ENCODE results near the gene ATG2B. TPM values are rescaled to one million over a fixed set of nuclear protein-coding genes. Genes with fewer than 3 reads are reported as not detected.

Gene ATG2B
- total RNA-seq, 2 experiments from 2014 or later: 12.1 to 13.4 TPM

DNA sequence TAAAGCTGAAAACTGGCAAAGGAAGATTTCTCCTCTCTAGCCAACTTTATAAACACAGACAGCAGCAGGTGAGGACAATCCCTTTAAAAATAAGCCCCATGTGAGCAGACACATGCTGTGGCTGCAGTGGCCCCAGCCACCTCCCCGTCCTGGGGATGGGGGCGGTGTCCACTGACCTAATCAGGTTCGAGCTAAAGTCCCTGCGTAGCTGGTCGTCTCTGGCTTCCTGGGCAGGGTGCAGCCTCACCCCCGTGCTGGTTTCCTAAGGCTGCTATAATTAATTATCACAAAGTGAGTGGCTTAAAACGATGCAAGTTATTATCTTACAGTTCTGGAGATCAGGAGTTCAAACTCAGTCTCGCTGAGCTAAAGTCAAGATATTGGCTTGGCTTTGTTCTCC is 106.1 kb downstream of the ATG2B start:
- no peaks in the 10 kb centered on the region for H3K4me1 Mint-ChIP-seq (ENCODE audit: low read depth)
- H3K36me3 Mint-ChIP-seq (ENCODE audit: low read depth): no peaks in the 10 kb centered on the region
- CTCF ChIA-PET: no interaction called here
- POLR2A ChIA-PET: no interaction called here
- H3K4me3 Mint-ChIP-seq: no peak overlapping the region
- H3K27ac Mint-ChIP-seq: no peak overlapping the region
- DNase-seq: no peak
- H3K27me3 Mint-ChIP-seq (ENCODE audit: low read depth): peaks cover 18% of the 10 kb centered on the region
- H3K9me3 Mint-ChIP-seq (ENCODE audit: insufficient read depth): no peaks in the 10 kb centered on the region
- no peak for ATAC-seq

DNA sequence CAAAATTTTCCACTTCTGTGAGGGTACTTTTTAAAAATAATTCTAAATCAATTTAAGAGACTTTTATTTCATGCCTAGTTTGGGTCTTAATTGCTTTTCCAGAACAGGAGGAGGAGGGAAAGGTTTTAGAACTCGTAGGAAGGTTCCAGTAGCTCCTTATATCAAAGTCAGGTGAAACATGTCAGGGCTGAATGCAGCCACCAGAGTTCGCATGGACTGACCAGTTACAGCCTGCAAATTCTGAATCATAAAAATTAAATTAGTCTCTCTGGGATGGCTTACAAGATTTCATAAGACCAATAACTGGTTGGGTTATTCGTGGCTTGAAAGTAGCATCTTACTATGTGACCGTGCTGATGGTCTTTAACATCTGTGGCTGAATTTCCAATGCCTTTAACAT is 106.7 kb downstream of the ATG2B start:
- Mint-ChIP-seq H3K4me3 (no peak overlapping the region), H3K36me3 (ENCODE audit: low read depth) (no peaks in the 10 kb centered on the region)
- CTCF ChIA-PET: no interaction called here

DNA sequence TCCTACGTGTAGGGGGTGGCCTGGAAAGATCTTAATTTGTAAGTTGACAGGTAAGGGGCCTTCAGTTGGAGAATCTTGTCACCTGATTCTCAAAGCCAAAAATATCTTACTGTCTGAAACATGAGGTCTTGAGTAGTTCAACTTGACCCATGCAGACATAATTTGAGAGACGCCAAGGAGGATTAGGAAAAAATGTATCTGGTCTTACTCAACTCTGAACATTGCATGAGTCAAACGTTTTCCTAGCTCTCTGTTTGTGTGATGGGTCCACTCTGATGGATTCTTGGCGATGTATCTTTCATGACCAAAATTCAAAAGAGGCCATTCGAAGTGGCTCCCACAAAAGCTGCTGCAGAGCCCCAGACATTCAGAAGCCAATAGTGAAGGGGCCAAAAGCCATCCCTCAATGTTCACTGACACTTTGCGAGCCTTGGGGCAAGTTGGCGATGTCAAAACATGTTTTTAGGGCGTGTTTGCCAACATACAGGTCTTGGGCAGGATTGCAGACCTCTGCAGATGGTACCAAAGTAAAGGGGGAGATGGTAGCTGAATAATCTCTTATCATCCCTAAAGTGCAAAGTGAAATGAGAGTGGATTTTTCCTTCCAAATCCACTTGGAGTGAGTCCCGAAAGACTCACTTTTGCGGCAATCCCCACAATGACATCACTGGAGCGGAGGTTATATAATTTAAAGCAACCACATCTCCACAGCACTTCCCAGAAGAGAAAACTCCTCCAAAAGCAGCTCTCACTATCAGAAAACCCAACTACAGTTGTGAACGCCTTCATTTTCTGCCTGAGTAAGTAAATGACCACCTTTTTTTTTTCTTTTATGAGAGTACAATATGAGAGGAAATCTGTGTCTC is 107.4 kb downstream of the ATG2B start, which contains the start of gene BDKRB1:
Gene BDKRB1 (plus strand): TSS at position 710 of the 866 bp plus-strand sequence. CDS start 7,473 bp downstream, outside the sequence.
- H3K4me1 Mint-ChIP-seq (ENCODE audit: low read depth): no peaks in the 10 kb centered on the region
- no peak within 1 kb of the TSS for H3K4me3 Mint-ChIP-seq
- H3K27me3 Mint-ChIP-seq (ENCODE audit: low read depth): peaks cover 14% of the 10 kb centered on the region
- no peak for ATAC-seq
- no peaks in the 10 kb centered on the region for H3K36me3 Mint-ChIP-seq (ENCODE audit: low read depth)
- no peak within 1 kb of the TSS for H3K27ac Mint-ChIP-seq
- POLR2A ChIA-PET: no interaction called here
- DNase-seq: no peak
- no peaks in the 10 kb centered on the region for H3K9me3 Mint-ChIP-seq (ENCODE audit: insufficient read depth)
- CTCF ChIA-PET: no interaction called here

More for the DNA sequence above, 106.7 kb downstream of the ATG2B start:
- Mint-ChIP-seq H3K27me3 (ENCODE audit: low read depth) (peaks cover 20% of the 10 kb centered on the region), H3K27ac (no peak overlapping the region), H3K9me3 (ENCODE audit: insufficient read depth) (no peaks in the 10 kb centered on the region), H3K4me1 (ENCODE audit: low read depth) (no peaks in the 10 kb centered on the region)
- no peak for ATAC-seq
- DNase-seq: no peak
- POLR2A ChIA-PET: no interaction called here

DNA sequence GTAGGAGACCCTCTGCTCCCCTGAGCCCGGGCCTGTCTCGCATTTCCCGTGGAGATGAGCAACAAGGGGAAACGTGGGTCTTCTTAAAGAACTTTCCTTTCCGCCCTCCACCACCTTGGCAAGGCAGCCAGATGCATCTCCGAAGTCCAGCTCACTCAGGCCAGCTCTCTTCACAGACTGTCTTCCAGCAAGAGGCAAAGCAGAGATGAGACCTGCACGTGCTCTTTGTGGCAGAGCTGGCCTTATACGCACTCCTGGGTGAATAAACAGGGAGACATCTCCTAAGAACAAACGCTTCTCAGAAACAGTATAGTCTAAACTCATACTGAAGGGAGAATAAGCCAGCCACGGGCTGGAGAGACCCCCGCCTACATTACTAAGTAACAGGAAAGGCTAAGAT is 108.5 kb downstream of the ATG2B start:
- no peak overlapping the region for H3K4me3 Mint-ChIP-seq
- no peaks in the 10 kb centered on the region for H3K9me3 Mint-ChIP-seq (ENCODE audit: insufficient read depth)
- no peaks in the 10 kb centered on the region for H3K36me3 Mint-ChIP-seq (ENCODE audit: low read depth)
- ChIA-PET POLR2A (no interaction called here), CTCF (no interaction called here)
- H3K27ac Mint-ChIP-seq: no peak overlapping the region
- ATAC-seq (no peak), DNase-seq (no peak)
- peaks cover 11% of the 10 kb centered on the region for H3K27me3 Mint-ChIP-seq (ENCODE audit: low read depth)
- H3K4me1 Mint-ChIP-seq (ENCODE audit: low read depth): no peaks in the 10 kb centered on the region

DNA sequence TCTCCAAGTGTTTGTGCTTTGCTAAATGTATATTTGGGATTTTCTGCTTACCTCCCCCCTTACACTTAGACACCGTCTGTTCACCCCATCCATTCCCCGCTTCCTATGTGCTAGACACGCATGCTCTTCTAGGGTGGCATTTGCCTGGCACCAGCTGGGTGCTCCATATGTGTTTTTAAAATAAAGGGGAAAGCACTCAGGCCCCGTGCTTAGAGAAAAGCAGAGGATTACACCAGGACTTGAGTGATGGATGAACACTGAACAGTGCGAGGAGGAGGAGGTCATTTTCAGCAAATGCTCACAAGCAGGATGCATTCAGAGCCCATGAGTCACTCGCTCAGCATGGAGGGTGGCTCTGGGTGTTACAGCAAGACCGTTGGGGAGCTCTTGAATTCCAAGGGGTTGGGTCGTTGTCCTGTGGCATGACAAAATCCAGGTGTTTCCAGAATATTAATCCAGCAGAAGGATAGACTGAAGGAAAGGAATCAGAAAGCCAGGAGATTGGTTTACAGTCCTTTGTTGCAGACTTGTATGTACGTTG is 110.1 kb downstream of the ATG2B start:
- Mint-ChIP-seq H3K36me3 (ENCODE audit: low read depth) (no peaks in the 10 kb centered on the region), H3K9me3 (ENCODE audit: insufficient read depth) (no peaks in the 10 kb centered on the region), H3K4me3 (no peak overlapping the region), H3K27ac (no peak overlapping the region), H3K27me3 (ENCODE audit: low read depth) (peaks cover 7% of the 10 kb centered on the region), H3K4me1 (ENCODE audit: low read depth) (no peaks in the 10 kb centered on the region)
- CTCF ChIA-PET: no interaction called here
- ATAC-seq: no peak
- no peak for DNase-seq
- POLR2A ChIA-PET: no interaction called here

DNA sequence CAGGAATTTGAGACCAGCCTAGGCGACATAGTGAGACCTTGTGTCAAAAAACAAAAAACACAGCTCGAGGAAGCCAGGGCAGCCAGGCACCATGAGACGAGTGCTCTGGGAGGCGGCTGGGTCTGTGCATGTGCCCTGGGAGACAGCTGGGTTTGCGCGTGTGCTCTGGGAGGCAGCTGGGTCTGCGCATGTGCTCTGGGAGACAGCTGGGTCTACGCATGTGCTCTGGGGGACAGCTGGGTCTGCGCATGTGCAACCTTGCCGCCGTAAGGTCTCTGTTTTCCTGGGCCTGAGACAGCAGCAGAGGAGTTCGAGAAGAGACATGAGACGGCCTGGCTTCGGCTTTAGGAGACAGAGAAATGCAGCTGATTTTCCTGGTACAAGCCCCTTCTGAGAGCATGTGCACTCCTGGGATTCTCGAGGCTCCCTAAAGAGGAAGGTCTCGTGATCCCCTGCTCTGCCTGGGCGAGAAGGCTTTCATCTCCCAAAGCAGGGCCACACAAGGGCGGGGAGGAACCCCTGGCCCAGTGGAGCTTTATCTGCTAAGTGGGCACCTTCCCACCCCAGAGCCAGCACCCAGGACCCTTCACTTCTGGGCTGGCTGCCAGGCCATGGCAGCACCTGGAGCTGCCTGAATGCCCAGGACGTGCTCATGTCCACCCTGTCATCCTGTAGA is 110.7 kb downstream of the ATG2B start:
- POLR2A ChIA-PET: no interaction called here
- ATAC-seq: no peak

DNA sequence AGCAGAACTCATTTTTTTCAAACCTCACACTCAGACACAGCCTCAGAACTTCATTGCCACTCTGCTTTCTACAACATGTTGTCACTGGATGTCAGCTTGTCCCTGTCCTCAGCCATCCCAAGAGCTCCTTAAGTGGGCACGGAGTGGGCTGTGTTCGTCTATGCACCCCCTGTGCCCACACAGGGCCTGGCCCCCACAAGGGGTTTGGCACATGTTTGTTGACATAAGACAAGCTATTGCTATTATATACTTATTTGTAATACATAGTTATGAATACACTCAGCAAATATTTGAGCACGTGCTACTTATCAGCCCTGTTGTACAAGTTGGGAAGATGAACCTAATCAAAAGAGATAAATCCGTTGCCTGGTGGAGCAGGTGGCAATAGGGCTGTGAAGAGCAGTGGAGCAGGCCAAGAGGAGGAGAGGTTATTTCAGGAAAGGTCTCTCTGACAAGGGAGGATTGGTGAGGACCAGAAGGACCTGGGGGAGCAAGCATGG is 111.4 kb downstream of the ATG2B start:
- ATAC-seq (no peak), DNase-seq (no peak)
- ChIA-PET POLR2A (no interaction called here), CTCF (no interaction called here)
- Mint-ChIP-seq H3K27me3 (ENCODE audit: low read depth) (peaks cover 7% of the 10 kb centered on the region), H3K9me3 (ENCODE audit: insufficient read depth) (no peaks in the 10 kb centered on the region), H3K36me3 (ENCODE audit: low read depth) (no peaks in the 10 kb centered on the region), H3K4me1 (ENCODE audit: low read depth) (no peaks in the 10 kb centered on the region), H3K4me3 (no peak overlapping the region), H3K27ac (no peak overlapping the region)

More for the DNA sequence above, 110.7 kb downstream of the ATG2B start:
- no peaks in the 10 kb centered on the region for H3K9me3 Mint-ChIP-seq (ENCODE audit: insufficient read depth)
- H3K27me3 Mint-ChIP-seq (ENCODE audit: low read depth): peaks cover 4% of the 10 kb centered on the region
- CTCF ChIA-PET: no interaction called here
- H3K27ac Mint-ChIP-seq: no peak overlapping the region
- H3K36me3 Mint-ChIP-seq (ENCODE audit: low read depth): no peaks in the 10 kb centered on the region
- H3K4me3 Mint-ChIP-seq: no peak overlapping the region
- no peak for DNase-seq
- no peaks in the 10 kb centered on the region for H3K4me1 Mint-ChIP-seq (ENCODE audit: low read depth)

DNA sequence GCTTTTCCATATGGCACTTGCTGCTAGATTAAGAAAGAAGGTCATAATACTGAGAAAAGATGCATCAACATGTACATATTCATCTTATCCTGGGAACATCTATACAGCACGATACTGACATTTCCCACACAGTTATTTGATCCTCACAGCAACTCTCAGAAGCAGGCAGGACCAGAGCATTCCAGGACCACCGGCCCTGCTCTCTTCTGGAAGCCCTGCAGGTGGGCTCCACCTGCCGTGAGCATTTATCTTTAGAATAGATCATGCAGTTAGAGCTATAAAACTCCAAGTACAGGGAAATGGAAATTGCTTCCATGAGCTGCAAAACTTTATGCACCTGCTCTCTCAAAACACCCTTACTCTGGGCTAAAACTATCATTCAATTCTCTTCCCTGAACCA is 112.7 kb downstream of the ATG2B start:
- no peak overlapping the region for H3K27ac Mint-ChIP-seq
- H3K27me3 Mint-ChIP-seq (ENCODE audit: low read depth): peaks cover 10% of the 10 kb centered on the region
- H3K9me3 Mint-ChIP-seq (ENCODE audit: insufficient read depth): no peaks in the 10 kb centered on the region
- CTCF ChIA-PET: no interaction called here
- DNase-seq: no peak
- POLR2A ChIA-PET: no interaction called here
- no peaks in the 10 kb centered on the region for H3K36me3 Mint-ChIP-seq (ENCODE audit: low read depth)
- no peak overlapping the region for H3K4me3 Mint-ChIP-seq
- no peaks in the 10 kb centered on the region for H3K4me1 Mint-ChIP-seq (ENCODE audit: low read depth)
- ATAC-seq: no peak

DNA sequence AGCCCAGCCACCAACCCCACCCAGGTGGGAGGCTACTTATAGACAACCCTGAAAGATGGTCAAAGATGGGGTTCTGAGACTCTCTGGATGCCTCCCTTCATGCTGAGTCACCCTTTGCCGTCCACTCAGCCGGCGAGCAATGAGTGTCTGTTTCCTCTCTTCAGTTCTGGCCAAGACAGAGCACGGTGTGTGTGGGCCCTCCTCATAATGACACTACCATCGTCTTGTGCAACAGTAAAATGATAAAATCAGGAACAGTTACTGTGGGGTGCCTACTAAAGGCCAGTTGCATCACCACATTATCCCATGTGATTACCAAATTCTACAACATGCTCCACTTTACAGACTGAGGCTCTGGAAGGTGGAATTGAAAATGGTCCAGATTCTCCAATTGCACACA is 114.1 kb downstream of the ATG2B start:
- CTCF ChIA-PET: no interaction called here
- POLR2A ChIA-PET: no interaction called here

DNA sequence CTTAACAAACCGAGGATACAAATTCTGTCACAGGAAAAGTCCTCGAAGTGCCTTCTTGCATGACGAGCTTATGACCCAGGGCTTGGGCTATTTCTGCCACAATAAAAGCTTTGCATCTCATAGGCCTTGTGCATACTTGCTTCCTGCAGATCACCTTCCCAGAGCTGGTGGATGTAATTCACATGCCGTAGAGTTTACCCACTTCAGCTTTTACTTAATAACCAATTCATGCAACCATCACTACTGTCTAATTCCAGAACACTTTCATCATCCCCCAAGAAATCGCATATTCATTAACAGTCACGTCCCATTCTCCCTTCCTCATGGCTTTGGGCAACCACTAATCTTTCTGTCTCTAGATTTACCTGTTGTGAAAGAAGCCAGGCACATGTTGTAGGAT is 116.1 kb downstream of the ATG2B start:
- ChIA-PET CTCF (no interaction called here), POLR2A (no interaction called here)
- Mint-ChIP-seq H3K4me1 (ENCODE audit: low read depth) (no peaks in the 10 kb centered on the region), H3K27ac (no peak overlapping the region), H3K36me3 (ENCODE audit: low read depth) (no peaks in the 10 kb centered on the region), H3K9me3 (ENCODE audit: insufficient read depth) (no peaks in the 10 kb centered on the region), H3K4me3 (no peak overlapping the region), H3K27me3 (ENCODE audit: low read depth) (peaks cover 10% of the 10 kb centered on the region)
- ATAC-seq (no peak), DNase-seq (no peak)

More for the DNA sequence above, 114.1 kb downstream of the ATG2B start:
- Mint-ChIP-seq H3K27me3 (ENCODE audit: low read depth) (peaks cover 10% of the 10 kb centered on the region), H3K9me3 (ENCODE audit: insufficient read depth) (no peaks in the 10 kb centered on the region), H3K27ac (no peak overlapping the region), H3K36me3 (ENCODE audit: low read depth) (no peaks in the 10 kb centered on the region), H3K4me1 (ENCODE audit: low read depth) (no peaks in the 10 kb centered on the region), H3K4me3 (no peak overlapping the region)
- ATAC-seq (no peak), DNase-seq (no peak)

DNA sequence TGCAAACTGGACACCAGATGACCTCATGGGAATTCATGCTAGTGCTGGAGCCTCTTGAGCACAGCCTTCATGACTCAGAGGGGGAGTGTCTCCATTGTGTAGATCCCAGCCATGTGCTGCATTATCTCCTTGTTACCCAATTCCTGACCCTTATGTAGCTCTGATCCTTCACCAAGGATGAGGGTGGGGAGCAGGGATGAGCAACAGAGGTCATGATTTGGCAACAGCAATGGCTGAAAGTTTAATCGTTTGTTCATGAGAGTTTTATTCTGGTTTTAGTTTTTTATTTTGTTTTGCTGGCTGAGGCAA is 116.6 kb downstream of the ATG2B start:
- no peak overlapping the region for H3K27ac Mint-ChIP-seq
- ATAC-seq (no peak), DNase-seq (no peak)
- CTCF ChIA-PET: no interaction called here
- H3K9me3 Mint-ChIP-seq (ENCODE audit: insufficient read depth): no peaks in the 10 kb centered on the region
- POLR2A ChIA-PET: interaction anchor here (0.5 to 0.6 kb wide), 2 partner anchors 81 to 547 kb away, joined by 3 read pairs; no protein-coding TSS in a partner anchor
- no peak overlapping the region for H3K4me3 Mint-ChIP-seq
- H3K4me1 Mint-ChIP-seq (ENCODE audit: low read depth): no peaks in the 10 kb centered on the region
- H3K36me3 Mint-ChIP-seq (ENCODE audit: low read depth): no peaks in the 10 kb centered on the region
- peaks cover 9% of the 10 kb centered on the region for H3K27me3 Mint-ChIP-seq (ENCODE audit: low read depth)
